Measurements from ENCODE around the gene DUS2.

GRCh38 chr16:68066763-68067162, 43.7 kb downstream of the DUS2 start:
- TF ChIP-seq CTCF (optimal IDR thresholded peaks at IDR 0.05 in 1 of 3, IDR thresholded peaks at IDR 0.05 in 1 of 3, conservative IDR thresholded peaks at IDR 0.05 in 1 of 3; ENCODE audit: extremely low read depth in 1 of 3, insufficient read depth in 2 of 3, low read length in 3 of 3) (no peak), EZH2 (IDR thresholded peaks at IDR 0.05; ENCODE audit: low read length) (no peak)
